Fibroblast of skin of right quadriceps (primary cell): ENCODE data around the gene ACTBL2.

Experiments
- DNase-seq: peaks from one replicate; pipeline ENCODE4 v3.0.0-alpha.2; 2013

Gene ACTBL2

DNA sequence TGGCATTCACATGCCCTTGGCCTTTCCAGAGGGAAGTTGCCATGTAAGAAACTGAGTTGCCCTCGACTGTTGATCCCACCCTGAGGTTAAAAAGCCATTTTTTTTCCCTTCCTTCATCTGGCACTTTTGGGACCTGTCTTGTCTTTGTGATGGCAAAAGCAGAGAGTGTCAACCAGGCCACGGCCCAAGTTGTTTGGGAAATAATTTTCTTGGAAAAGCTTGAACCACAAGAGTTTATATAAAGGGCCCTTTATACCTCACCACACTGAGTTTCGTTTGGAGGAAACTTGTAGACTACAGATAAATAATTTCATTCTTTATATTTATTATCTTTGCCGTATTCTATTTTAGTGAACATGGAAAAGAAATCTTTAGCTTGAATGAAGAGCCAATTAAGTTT is 34.3 kb downstream of the ACTBL2 start:
- DNase-seq: no peak

DNA sequence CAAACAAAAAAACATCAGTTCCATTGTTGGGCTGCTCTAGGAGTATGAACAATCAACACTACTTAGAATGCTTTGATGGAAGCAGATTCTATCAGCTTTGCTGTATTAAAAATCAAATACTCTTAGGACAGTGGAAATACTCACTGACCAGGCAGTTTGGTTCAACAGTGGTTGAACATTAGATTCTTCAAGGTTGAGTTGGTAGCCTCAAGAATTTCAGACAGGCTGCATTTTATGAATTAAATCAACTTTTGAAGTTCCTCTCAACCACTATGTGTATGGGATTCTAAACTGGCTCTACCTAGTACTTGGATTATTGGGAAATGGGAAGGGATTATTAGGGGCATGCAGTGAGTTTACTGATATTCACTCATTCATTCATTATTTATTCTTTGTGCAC is 35.0 kb downstream of the ACTBL2 start:
- peak; percentile 75 for DNase-seq

DNA sequence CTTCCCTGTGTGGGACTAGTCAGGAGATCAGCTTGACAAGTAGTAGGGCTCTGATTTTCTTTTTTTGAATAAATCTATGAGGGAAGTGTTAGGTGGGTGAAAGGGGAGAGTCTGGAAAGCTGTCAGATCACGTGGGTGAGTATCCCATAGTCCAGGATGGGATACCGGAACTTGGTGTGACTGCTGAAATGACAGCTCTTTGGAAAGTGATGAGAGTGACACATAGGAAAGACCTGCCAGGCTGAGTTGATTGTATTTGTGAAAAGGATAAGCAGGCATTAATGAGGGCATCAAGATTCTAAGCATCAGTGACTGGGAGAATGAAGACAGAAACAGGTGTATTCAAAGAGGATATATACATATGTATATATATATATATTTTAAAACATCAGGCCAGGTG is 35.6 kb downstream of the ACTBL2 start:
- DNase-seq: no peak

DNA sequence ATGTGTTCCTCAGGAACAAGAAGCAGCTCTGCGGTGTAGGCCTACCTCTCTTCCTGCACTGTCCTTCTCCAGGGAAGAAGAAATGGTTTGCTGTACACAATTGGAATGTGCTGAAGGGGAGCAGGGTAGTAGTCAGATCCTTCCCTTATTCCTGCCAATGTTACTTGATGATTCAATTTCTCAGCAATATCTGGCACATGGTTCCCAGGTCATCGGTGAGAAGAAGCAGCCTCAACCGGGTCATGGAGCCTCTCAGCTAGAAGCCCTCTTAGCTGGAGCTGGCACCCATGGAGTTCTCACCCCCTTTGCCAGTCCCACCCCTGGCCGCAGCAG is 36.9 kb downstream of the ACTBL2 start:
- DNase-seq: peak; percentile 34

DNA sequence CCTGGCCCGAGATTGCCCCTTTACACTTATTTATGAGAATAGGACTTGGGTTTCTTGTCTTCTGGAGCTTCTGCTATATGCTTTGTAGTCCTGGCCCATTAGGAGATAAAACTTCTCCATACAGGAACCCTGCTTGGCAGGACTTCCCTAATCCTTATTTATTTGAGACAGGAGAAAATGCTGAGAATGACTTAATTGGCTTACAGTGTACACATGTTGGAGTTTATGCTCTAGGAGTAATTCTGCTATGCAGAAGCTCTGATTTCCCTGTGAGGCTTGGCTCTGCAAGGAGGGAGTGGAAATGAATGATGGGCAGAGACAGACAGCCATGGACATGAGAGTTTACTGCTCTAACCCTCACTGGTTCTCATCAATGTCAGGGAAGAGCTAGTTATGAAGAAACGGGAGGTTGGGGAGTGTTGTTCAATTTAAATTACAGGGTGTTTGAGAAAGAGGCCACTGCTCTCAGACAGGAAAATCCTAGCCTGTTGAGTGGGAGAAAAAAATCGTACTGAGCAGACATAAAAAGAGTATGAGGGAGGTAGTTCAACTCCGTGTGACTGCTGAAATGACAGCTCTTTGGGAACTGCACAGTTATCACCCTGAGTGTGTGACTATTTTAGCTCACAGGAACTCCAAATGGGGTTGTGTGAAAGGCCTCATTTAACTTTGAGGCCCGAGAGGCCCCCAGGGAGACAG is 37.5 kb downstream of the ACTBL2 start:
- no peak for DNase-seq

DNA sequence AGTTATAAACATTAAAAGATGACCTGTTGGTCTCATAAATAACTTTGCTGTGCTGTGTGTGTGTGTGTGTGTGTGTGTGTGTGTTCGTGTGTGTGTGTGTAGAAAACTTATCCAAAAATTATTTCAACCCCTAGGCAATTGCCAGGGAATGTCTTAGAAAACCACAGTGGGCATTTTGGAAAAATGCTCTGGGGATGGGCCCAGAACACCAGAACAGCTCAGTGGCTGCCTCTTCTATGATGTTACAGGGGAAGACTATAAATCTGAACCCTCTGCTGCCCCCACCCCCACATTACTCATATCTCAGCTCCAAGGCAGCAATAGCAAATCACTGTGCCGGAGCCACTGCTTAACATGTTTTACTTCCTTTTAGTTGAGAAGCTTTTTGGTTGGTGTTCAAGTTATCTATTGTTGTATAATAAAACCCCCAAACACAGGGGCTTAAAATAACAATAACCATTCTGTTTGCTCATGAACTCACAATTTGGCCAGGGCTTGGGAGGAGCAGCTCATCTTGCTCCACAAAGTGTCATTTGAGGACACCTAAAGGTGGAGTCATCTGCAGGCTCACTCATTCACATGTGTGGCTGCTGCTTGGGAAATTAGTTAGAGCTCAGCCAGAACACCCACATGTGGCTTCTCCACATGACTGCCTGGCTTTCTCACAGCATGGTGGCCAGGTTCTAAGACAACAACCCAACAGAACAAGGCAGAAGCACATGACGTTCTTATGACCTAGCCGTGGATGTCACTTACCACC is 40.4 kb downstream of the ACTBL2 start:
- DNase-seq: peak; percentile 99

DNA sequence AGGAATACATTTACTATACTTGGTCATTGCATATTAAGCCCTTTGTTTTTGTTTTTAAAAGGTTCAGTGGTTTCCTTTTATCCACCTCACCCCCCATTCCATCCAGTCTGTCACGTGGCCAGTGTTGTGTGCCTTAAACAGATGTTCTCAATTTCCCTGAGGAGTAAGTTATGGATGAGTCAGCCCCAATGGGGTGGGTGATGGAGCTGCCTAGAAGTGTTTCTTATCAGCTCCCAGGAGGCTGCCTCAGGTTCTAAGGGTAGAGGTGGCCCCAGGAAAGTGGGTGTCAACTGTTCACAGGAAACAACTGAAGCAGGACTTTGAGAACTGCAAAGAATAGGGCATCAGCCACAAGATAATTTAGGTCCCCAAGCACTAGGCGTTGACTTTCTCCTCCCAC is 41.1 kb downstream of the ACTBL2 start:
- peak; percentile 99 for DNase-seq

DNA sequence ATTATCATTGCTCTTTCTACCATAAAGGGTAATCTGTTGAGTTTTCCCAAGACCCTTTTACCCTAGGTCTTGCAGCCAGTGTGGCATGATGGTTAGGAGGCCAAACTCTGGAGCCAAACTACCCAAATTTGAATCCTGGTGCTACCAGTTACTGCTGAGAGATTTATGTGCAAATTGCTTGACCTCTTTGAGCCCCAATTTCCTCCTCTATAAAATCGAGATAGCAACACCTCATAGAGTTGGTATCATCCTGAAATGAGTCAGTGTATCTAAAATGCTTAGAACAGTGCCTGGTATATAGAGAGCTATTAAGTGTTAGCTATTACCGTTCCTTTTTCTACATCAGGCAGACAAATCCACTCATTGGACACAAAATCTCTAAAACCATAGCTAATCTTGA is 43.0 kb downstream of the ACTBL2 start:
- no peak for DNase-seq

DNA sequence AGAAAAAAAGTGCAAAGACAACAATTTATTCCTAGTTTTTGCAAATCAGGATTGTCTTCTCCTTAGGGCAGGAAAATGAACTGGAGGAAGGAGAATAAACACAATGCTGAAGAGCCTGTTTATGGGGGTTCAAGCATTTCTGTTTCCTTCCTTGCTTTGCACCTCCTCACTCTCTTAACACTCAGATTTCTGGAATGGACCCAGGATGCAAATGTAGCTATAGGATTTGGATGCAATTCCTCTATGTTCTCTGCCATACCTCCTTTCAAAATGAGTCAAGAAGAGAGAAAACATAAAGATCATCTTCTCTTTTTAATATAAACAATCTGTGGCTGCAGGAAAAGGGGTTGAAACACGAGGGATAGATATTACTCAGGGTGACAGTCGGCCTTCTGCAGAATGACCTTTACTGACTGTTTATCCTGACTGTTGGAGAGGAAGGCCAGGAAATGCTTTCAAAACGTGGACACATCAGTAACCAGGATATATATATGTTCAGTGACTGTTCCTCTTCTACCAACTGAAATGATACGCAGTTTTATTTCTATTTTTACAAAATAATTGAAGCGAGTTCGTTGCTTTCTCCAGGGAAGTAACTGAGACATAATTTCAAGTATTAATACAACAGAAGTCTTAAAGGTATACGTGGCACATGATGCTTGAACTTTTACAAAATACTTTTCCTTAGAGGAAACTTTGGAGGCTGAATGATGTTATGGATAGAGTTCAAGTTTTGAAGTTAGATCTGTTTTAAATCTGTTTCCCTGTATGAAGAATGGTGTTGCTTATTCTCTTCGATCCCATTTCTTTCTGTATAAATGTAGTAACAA is 44.4 kb downstream of the ACTBL2 start:
- peak; percentile 70 for DNase-seq

DNA sequence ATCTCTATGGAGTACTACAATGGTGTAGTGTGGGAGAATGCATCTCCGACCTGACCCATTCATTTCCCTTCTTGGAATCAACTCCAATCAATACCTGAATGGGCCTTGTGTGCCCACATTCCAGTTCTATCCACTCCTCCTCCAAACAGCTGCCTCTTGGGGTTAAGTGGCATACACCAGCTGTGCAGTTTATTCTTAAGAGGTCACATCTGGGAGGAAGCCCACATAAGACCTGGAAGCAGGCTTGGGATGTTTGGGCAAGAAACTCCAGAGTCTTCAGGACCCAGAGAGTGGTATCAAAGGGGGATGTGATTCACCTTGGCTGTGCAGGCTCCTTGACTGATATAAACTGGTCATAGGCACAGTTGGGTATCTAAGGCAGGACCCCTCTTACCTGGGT is 46.0 kb downstream of the ACTBL2 start:
- no peak for DNase-seq

DNA sequence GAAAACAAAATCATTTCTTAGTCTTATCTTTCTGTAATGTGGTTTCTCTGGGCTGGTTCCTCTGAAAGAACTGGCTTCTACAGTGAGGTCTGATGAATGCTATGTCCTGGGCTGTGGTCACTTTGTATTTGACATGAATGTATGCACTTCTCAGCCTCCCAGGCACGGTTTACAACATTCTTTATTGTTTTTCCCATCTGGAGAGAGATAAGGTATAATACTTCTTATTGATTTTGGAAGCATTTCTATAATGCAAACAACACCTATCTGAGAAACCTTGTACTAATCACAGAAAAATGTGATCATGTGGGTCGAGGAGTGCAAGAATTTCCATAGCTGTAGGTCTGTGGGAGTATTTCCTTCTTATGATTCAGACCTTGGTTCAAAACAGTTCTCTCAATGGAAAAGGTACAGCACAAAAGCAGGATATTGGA is 46.9 kb downstream of the ACTBL2 start:
- DNase-seq: peak; percentile 89

DNA sequence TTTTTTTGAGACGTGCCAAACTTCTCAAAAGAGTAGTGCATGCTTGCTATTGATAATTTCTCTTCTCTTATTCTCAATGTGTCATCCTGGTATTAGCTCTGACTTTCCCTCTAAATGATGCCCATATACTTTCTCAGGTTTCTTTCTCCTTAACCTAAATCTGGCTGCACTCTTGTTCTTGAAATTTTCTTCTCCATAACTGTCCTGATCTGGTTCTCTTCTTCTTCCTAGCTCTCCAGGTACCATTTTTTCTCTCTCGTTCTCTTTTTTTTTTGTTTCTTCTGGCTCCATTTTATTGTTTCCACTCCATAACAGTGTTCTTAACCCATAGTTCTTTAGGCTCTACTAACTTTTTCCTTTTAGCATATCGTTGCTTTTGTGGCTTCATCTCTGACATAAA is 47.9 kb downstream of the ACTBL2 start:
- no peak for DNase-seq

DNA sequence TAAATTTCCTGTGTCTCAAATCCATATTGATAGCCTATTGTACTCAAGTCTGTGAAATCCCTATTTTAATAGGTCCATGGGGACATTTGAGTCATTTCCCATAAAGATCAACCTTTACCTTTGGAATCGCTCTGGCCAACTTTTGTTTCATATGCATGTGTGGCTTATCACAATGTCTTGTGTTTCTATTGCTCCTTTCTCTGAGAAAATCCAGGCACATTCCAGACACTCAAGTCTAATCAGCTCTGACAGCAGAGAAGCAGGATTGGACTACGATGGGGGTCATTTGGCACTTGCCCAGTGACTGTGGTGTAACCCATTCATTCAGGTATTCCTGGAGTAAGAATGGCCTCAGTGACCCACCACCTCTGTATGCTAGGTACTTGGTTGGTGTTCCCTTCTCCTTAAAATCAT is 48.4 kb downstream of the ACTBL2 start:
- peak; percentile 85 for DNase-seq

DNA sequence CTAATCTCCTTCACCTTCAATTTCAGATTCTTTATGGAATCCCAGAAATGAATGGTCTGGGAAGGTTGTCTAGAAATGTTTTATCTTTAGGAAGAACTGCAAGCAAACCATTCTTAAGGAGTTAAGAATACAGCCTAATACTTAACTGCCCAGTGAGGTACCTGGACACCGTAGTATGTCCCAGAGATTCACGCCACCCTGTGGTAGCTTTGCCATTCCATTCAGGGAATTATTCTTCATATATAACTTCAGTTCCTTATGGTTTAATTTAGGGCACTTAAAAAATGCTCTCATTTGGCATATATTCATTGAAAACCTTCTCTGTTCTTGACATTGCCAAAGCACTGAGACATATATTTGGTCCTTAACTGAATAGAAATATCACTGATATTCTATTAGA is 49.7 kb downstream of the ACTBL2 start:
- no peak for DNase-seq

DNA sequence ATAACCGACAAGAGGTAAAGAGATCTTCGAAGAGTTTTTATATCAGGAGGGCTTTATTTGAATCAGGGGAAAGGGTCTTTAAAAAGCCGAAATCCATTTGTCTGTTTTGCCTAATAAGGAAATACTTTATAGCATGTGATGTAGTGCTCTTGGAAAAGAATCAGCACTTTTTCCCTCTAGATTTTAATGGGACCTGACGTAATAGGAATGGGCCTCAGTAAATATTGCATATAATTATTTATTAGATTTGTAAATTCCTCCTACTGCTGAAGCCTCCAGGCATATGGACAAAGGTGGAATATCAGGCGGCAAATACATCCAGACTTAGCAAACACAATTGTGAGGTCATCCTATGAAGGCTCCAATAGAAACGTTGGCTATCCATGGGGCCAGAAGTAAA is 50.9 kb downstream of the ACTBL2 start:
- no peak for DNase-seq
